Panc1 (cell line): Measurements from ENCODE around the gene INTS6L.
"Not testable (repeated sequence)": the region's sequence is repeated elsewhere in the genome, so short reads cannot be mapped to it uniquely, and the experiment has no call there.

Experiments
- POLR2AphosphoS5 ChIP-seq: IDR thresholded peaks from 2 replicates; pipeline ENCODE4 v1.6.1; 2012; ENCODE audit warnings: mild to moderate bottlenecking, low read depth, low read length, moderate library complexity
- TF ChIP-seq, protein P1 (sequence below): fragments of 450-650 bp; IDR thresholded peaks from 2 replicates; pipeline ENCODE4 v1.5.1; 2017; ENCODE audit warnings: mild to moderate bottlenecking

DNA sequence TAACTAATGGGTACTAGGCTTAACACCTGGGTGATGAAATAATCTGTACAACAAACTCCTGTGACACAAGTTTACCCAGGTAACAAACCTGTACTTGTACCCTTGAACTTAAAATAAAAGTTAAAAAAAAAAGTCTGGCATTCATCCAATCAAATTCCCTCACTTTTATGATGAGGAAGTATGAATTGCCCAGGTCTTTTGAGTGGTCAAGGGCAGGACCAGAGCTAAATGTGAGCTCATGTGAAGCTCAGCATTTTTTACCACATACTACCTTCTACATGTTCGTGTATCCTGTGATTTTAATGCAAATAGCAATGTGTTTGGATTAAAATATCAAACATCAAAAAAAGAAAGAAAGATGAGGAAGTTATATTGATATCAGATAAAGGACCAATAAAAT is 74.0 kb downstream of the INTS6L start:
- TF ChIP-seq, protein P1, sequence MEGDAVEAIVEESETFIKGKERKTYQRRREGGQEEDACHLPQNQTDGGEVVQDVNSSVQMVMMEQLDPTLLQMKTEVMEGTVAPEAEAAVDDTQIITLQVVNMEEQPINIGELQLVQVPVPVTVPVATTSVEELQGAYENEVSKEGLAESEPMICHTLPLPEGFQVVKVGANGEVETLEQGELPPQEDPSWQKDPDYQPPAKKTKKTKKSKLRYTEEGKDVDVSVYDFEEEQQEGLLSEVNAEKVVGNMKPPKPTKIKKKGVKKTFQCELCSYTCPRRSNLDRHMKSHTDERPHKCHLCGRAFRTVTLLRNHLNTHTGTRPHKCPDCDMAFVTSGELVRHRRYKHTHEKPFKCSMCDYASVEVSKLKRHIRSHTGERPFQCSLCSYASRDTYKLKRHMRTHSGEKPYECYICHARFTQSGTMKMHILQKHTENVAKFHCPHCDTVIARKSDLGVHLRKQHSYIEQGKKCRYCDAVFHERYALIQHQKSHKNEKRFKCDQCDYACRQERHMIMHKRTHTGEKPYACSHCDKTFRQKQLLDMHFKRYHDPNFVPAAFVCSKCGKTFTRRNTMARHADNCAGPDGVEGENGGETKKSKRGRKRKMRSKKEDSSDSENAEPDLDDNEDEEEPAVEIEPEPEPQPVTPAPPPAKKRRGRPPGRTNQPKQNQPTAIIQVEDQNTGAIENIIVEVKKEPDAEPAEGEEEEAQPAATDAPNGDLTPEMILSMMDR = not testable (repeated sequence)
- not testable (repeated sequence) for TF ChIP-seq POLR2AphosphoS5
